ENCODE results near the gene MND1. TPM values are rescaled to one million over a fixed set of nuclear protein-coding genes. Genes with fewer than 3 reads are reported as not detected.

The MND1 gene
- total RNA-seq, 6 experiments from 2014 or later, result 4.1 to 9.2 (median 7.3) TPM

DNA sequence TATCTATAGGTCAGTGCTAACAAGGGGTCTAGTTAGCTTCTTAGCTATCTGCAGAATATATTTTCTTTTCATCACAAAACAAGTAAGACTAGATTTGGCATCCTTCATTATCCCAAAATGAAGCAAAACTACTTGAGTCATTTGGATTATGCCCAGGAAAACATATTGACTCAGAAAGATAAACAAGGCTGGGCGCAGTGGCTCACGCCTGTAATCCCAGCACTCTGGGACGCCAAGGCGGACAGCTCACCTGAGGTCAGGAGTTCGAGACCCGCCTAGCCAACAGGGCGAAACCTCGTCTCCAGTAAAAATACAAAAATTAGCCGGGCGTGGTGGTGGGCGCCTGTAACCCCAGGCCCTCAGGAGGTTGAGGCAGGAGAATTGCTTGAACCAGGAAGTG lies 18.0 kb upstream of the MND1 start:
- Mint-ChIP-seq H3K9me3 (no peaks in the 10 kb centered on the region), H3K4me1 (ENCODE audit: low read depth) (peaks cover 4% of the 10 kb centered on the region; the same call in 1 of the 2 replicates), H3K36me3 (ENCODE audit: low read depth) (peaks cover 10% of the 10 kb centered on the region), H3K27ac (no peak overlapping the region), H3K4me3 (no peak overlapping the region), H3K27me3 (ENCODE audit: insufficient read depth) (no peaks in the 10 kb centered on the region)
- no peak for DNase-seq
- TF ChIP-seq, protein P1, sequence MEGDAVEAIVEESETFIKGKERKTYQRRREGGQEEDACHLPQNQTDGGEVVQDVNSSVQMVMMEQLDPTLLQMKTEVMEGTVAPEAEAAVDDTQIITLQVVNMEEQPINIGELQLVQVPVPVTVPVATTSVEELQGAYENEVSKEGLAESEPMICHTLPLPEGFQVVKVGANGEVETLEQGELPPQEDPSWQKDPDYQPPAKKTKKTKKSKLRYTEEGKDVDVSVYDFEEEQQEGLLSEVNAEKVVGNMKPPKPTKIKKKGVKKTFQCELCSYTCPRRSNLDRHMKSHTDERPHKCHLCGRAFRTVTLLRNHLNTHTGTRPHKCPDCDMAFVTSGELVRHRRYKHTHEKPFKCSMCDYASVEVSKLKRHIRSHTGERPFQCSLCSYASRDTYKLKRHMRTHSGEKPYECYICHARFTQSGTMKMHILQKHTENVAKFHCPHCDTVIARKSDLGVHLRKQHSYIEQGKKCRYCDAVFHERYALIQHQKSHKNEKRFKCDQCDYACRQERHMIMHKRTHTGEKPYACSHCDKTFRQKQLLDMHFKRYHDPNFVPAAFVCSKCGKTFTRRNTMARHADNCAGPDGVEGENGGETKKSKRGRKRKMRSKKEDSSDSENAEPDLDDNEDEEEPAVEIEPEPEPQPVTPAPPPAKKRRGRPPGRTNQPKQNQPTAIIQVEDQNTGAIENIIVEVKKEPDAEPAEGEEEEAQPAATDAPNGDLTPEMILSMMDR (IDR thresholded peaks at IDR 0.05), result no peak

DNA sequence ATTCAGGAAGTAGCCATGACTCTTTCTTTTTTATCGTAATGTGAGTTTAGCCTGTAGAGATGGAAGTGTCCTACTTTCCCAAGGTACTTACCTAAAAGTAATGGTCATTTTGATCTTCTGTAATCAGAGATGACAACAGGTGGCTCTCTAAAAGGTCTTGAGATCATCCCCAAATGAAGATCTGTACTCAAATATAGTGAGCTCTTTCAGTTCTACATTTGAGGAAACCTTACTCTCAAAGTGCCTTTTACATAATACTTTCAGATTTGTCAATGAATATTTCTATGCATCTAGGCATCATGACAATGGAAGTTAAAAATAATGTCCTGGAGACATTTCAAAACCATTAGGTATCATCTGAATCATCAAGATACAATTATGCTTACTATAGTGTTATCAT lies 17.2 kb upstream of the MND1 start:
- Mint-ChIP-seq H3K27me3 (ENCODE audit: insufficient read depth) (no peaks in the 10 kb centered on the region), H3K36me3 (ENCODE audit: low read depth) (peaks cover 16% of the 10 kb centered on the region), H3K4me3 (no peak overlapping the region), H3K4me1 (ENCODE audit: low read depth) (peaks cover 10% of the 10 kb centered on the region; the same call in 1 of the 2 replicates), H3K27ac (no peak overlapping the region), H3K9me3 (no peaks in the 10 kb centered on the region)
- no peak for DNase-seq
- TF ChIP-seq, protein P1 (IDR thresholded peaks at IDR 0.05), result no peak

DNA sequence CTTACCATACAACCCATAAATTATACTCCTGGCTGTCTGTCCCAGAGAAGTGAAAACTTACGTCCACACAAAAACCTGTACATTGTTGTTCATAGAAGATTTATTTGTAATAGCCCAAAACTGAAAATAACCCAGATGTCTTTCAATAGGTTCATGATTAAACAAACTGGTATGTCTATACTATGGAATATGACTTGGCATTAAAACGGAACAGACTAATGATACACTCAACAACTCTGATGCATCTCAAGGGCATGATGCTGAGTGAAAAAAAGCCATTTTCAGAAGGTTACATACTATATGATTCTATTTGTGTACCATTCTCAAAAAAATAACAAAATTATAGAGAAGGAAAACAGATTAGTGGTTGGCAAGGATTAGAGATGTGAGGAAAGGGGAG lies 11.6 kb upstream of the MND1 start:
- Mint-ChIP-seq H3K4me1 (ENCODE audit: low read depth) (peaks cover 40% of the 10 kb centered on the region), H3K36me3 (ENCODE audit: low read depth) (peaks cover 24% of the 10 kb centered on the region), H3K9me3 (no peaks in the 10 kb centered on the region), H3K27ac (peak overlapping the region; percentile 23), H3K4me3 (no peak overlapping the region), H3K27me3 (ENCODE audit: insufficient read depth) (no peaks in the 10 kb centered on the region)
- peak; percentile 18 for DNase-seq
- TF ChIP-seq, protein P1 (IDR thresholded peaks at IDR 0.05), result no peak

DNA sequence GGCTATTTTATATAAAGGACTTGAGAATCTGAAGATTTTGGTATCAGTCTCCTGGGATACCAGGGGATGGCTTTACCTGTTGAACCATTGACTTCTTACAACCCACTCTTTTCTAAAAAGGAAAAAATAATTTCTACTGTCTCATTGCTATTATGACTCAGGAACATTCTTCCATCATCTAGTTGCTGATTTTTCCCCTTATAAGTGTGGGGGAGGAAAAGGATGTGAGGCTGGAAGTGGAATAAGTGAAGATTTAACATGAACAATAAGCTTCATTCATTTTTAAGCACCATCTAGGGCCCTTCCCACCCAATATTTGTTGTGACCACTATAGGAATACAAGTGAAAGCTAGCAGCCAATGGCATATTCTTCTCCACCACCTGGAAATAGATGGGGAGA lies 10.6 kb upstream of the MND1 start:
- Mint-ChIP-seq H3K27me3 (ENCODE audit: insufficient read depth) (no peaks in the 10 kb centered on the region), H3K27ac (peak overlapping the region; percentile 51; the same call in 1 of the 2 replicates), H3K4me3 (no peak overlapping the region), H3K9me3 (no peaks in the 10 kb centered on the region), H3K4me1 (ENCODE audit: low read depth) (peaks cover 40% of the 10 kb centered on the region), H3K36me3 (ENCODE audit: low read depth) (peaks cover 24% of the 10 kb centered on the region)
- TF ChIP-seq, protein P1 (IDR thresholded peaks at IDR 0.05), result no peak
- DNase-seq, result no peak

DNA sequence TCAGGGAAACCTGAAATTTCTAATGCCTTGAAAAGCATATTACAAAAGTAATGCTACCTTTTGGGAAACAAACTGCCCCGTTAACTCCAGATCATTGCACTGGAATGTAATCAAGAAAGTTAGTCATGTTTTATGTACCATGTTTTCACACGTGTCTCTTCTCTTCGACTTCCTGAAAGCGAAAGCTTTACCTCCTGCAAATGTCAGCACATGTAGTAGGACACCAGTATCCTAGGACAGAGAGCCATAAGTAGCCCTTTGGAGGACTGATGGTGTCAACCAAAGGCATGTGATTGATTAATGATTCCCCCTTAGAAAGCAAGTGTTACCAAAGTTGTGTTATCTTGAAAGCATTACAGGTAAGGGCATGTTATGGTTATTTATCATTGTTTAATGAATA lies 8.8 kb upstream of the MND1 start:
- Mint-ChIP-seq H3K36me3 (ENCODE audit: low read depth) (peaks cover 17% of the 10 kb centered on the region), H3K27ac (peak overlapping the region; percentile 1; the same call in 1 of the 2 replicates), H3K4me1 (ENCODE audit: low read depth) (peaks cover 41% of the 10 kb centered on the region), H3K9me3 (no peaks in the 10 kb centered on the region), H3K27me3 (ENCODE audit: insufficient read depth) (no peaks in the 10 kb centered on the region), H3K4me3 (peak overlapping the region; percentile 14; the same call in 1 of the 2 replicates)
- DNase-seq, result no peak
- TF ChIP-seq, protein P1 (IDR thresholded peaks at IDR 0.05), result no peak

DNA sequence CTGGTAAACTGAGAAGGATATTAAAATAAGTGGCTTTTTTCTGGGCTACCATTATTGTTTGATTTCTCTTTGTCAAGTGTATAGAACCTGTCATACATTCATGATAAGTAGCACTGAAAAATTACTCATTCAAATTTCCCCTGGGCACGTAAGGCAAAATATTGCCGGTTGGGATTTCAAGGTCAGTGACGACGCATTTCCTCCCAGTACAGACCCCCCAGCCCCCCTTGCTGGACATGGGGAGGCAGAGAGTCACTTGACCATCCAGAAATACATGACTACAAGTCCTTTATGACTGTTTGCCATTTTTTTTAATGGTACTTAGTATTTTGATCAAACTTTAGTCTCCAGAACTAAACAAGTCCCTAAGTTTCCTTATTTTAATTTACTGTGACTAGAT lies 6.8 kb upstream of the MND1 start:
- H3K4me3 Mint-ChIP-seq, result no peak overlapping the region
- H3K9me3 Mint-ChIP-seq, result no peaks in the 10 kb centered on the region
- DNase-seq, result no peak
- TF ChIP-seq, protein P1 (IDR thresholded peaks at IDR 0.05), result no peak
- no peaks in the 10 kb centered on the region for H3K27me3 Mint-ChIP-seq (ENCODE audit: insufficient read depth)
- no peak overlapping the region for H3K27ac Mint-ChIP-seq
- H3K36me3 Mint-ChIP-seq (ENCODE audit: low read depth), result peaks cover 8% of the 10 kb centered on the region; the same call in 1 of the 2 replicates
- peaks cover 52% of the 10 kb centered on the region for H3K4me1 Mint-ChIP-seq (ENCODE audit: low read depth)

All from HFFc6 (cell line).